DMS153 (cell line): ENCODE data around the gene DEFB132.

Experiments used
- DNase-seq: peaks from one replicate; lab custom pipeline; 2025; lab: John Stamatoyannopoulos, UW

The DEFB132 gene

GRCh38 chr20:297925-298775 lies 40.6 kb downstream of the DEFB132 start:
- DNase-seq: peak; percentile 32

DNA sequence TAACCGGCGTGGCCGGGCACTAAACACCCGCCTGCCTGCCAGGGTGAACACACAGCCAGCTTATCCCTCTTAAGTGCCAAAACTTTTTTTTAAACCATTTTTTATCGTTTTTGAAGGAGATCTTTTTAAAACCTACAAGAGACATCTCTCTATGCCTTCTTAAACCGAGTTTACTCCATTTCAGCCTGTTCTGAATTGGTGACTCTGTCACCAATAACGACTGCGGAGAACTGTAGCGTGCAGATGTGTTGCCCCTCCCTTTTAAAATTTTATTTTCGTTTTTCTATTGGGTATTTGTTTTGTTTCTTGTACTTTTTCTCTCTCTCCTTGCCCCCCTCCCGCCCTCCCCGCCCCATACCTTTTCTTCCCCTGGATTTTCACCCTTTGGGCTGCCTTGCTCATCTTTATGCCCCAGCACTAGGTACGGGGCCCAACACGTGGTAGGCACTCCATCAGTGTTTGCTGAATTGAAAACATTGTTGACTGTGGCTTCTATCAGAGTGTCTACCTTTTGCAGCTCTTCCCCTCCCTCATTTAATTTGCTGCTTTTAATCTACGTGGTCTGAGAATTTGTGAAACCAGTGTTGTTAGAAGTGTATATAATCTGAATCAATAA lies 41.4 kb downstream of the DEFB132 start:
- DNase-seq: no peak

DNA sequence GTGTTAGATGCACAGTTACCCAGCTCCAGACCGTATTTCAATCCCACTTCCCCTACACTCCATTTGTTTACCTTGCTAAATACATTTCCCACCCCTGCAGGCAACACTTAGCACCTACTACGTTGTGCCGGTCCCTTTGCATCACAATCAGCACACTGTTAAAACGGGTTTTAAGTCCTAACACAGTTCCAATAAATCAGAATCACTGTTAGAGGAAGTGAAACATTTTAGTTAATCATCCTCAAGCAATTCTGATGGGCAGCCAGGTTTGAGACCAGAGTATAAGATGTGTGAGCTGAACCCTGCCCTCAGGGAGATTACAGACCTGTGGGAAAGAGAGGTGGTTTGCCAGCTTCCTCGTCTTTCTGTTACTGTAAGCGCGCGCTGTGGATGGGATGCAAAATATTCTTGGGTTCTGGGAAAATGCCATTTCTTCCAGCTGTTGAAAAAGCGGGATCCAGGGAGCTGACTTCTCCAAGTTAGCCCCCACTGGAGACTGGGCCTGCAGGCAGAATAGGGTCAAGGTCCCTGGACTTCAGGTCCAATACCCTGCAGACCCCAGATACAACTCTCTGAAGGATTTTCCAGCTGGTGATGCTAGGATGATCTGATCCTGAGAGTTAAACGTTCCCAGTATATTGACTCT lies 42.9 kb downstream of the DEFB132 start:
- no peak for DNase-seq

- no peak for DNase-seq
Observed at GRCh38 chr20:301886-302848, 44.6 kb downstream of the DEFB132 start.

- DNase-seq: no peak
Observed at GRCh38 chr20:305745-306144, 48.2 kb downstream of the DEFB132 start.

DNA sequence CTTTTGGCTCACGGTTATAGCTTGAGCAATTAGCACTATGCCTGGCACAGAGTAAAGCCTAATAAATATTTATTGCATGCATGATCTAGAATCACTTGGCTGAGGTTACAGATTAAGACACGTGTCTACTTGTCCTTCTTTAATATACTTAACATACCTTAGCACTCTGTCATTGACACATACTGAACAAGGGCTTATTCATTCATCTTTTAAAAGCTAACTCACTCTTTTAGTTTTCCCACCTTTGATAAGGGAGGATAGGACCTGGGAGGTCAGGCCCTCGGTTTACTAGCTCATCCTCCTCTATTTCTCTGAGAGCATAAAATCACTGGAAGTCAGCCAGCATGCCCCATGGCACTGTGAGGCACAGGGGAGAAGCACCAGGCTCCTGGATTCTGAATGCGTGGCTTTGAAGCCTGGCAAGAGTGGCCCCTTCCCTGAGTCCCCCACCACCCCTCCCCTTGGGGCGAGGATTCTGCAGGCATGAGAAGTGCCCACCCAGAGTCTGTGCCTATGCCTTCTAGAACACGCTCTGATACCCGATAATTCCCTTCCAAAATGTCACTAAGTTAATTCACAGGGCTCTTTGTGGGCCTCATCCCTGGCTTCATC lies 51.0 kb downstream of the DEFB132 start:
- DNase-seq: no peak

GRCh38 chr20:309306-309840 lies 51.8 kb downstream of the DEFB132 start:
- peak; percentile 22 for DNase-seq

GRCh38 chr20:309841-310644 lies 52.5 kb downstream of the DEFB132 start:
- peak; percentile 98 for DNase-seq

GRCh38 chr20:310645-311044 lies 53.1 kb downstream of the DEFB132 start:
- no peak for DNase-seq
